ENCODE measurements around the gene PRR23E.

PRR23E gene

GRCh38 chr3:127196466-127197299 lies 3.8 kb downstream of the PRR23E start:
- H3K27ac ChIP-seq (ENCODE audit: low read length), result no peak overlapping the region
- H3K9me3 ChIP-seq (ENCODE audit: control insufficient read depth, insufficient read depth, low read length), result no peaks in the 10 kb centered on the region
- H3K36me3 ChIP-seq (ENCODE audit: control insufficient read depth, insufficient read depth, low read length), result no peaks in the 10 kb centered on the region
- H3K27me3 ChIP-seq (ENCODE audit: control insufficient read depth, insufficient read depth, low read length), result no peaks in the 10 kb centered on the region
- no peak for DNase-seq (ENCODE audit: low read depth, low spot score)
- no peaks in the 10 kb centered on the region for H3K4me1 ChIP-seq (ENCODE audit: control insufficient read depth, insufficient read depth, low read length)
- H3K4me3 ChIP-seq (ENCODE audit: low read length), result no peak overlapping the region
- WGBS (ENCODE audit: insufficient coverage, insufficient read length), result no CpG with 5 or more reads among the region's 15 CpGs

- no peaks in the 10 kb centered on the region for H3K36me3 ChIP-seq (ENCODE audit: control insufficient read depth, insufficient read depth, low read length)
- DNase-seq (ENCODE audit: low read depth, low spot score), result no peak
- H3K9me3 ChIP-seq (ENCODE audit: control insufficient read depth, insufficient read depth, low read length), result no peaks in the 10 kb centered on the region
- no peaks in the 10 kb centered on the region for H3K4me1 ChIP-seq (ENCODE audit: control insufficient read depth, insufficient read depth, low read length)
- H3K27ac ChIP-seq (ENCODE audit: low read length), result no peak overlapping the region
- H3K27me3 ChIP-seq (ENCODE audit: control insufficient read depth, insufficient read depth, low read length), result no peaks in the 10 kb centered on the region
- no CpG with 5 or more reads among the region's 14 CpGs for WGBS (ENCODE audit: insufficient coverage, insufficient read length)
- H3K4me3 ChIP-seq (ENCODE audit: low read length), result no peak overlapping the region
These were observed 4.6 kb downstream of the PRR23E start for GRCh38 chr3:127197300-127198189.

GRCh38 chr3:127200086-127200691 lies 7.3 kb downstream of the PRR23E start:
- no peaks in the 10 kb centered on the region for H3K9me3 ChIP-seq (ENCODE audit: control insufficient read depth, insufficient read depth, low read length)
- H3K27ac ChIP-seq (ENCODE audit: low read length), result no peak overlapping the region
- no peaks in the 10 kb centered on the region for H3K27me3 ChIP-seq (ENCODE audit: control insufficient read depth, insufficient read depth, low read length)
- DNase-seq (ENCODE audit: low read depth, low spot score), result no peak
- H3K4me3 ChIP-seq (ENCODE audit: low read length), result no peak overlapping the region
- WGBS (ENCODE audit: insufficient coverage, insufficient read length), result no CpG with 5 or more reads among the region's 6 CpGs
- H3K4me1 ChIP-seq (ENCODE audit: control insufficient read depth, insufficient read depth, low read length), result no peaks in the 10 kb centered on the region
- H3K36me3 ChIP-seq (ENCODE audit: control insufficient read depth, insufficient read depth, low read length), result no peaks in the 10 kb centered on the region

DNA sequence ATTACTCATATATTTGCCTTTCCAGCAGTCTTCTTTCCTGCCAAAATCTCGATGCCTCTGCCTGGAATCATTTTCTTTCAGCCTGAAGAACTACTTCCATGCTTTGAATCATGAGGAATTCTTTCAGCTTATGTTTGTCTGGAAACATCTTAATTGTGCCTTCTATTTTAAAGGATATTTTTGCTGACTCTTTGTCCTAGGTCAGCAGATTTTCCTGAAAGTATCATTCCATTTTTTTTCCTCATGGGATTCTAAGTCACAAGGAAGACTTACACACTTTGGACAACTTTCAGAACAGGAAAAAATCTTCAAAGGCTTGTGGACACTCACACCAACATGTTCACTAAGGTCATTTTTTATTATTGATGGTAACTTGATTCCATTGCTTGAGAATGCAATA lies 10.1 kb downstream of the PRR23E start:
- Histone ChIP-seq H3K27me3 (ENCODE audit: control insufficient read depth, insufficient read depth, low read length) (no peaks in the 10 kb centered on the region), H3K9me3 (ENCODE audit: control insufficient read depth, insufficient read depth, low read length) (no peaks in the 10 kb centered on the region), H3K4me1 (ENCODE audit: control insufficient read depth, insufficient read depth, low read length) (no peaks in the 10 kb centered on the region), H3K4me3 (ENCODE audit: low read length) (no peak overlapping the region), H3K36me3 (ENCODE audit: control insufficient read depth, insufficient read depth, low read length) (no peaks in the 10 kb centered on the region), H3K27ac (ENCODE audit: low read length) (no peak overlapping the region)
- no peak for DNase-seq (ENCODE audit: low read depth, low spot score)
- no CpG with 5 or more reads among the region's 1 CpG for WGBS (ENCODE audit: insufficient coverage, insufficient read length)

- Histone ChIP-seq H3K27me3 (ENCODE audit: control insufficient read depth, insufficient read depth, low read length) (no peaks in the 10 kb centered on the region), H3K9me3 (ENCODE audit: control insufficient read depth, insufficient read depth, low read length) (no peaks in the 10 kb centered on the region), H3K4me1 (ENCODE audit: control insufficient read depth, insufficient read depth, low read length) (no peaks in the 10 kb centered on the region), H3K27ac (ENCODE audit: low read length) (no peak overlapping the region), H3K36me3 (ENCODE audit: control insufficient read depth, insufficient read depth, low read length) (no peaks in the 10 kb centered on the region), H3K4me3 (ENCODE audit: low read length) (no peak overlapping the region)
- DNase-seq (ENCODE audit: low read depth, low spot score), result no peak
- no CpG with 5 or more reads among the region's 17 CpGs for WGBS (ENCODE audit: insufficient coverage, insufficient read length)
These were observed 12.1 kb downstream of the PRR23E start for GRCh38 chr3:127204841-127205582.

GRCh38 chr3:127206154-127206553 lies 13.2 kb downstream of the PRR23E start:
- Histone ChIP-seq H3K27me3 (ENCODE audit: control insufficient read depth, insufficient read depth, low read length) (no peaks in the 10 kb centered on the region), H3K36me3 (ENCODE audit: control insufficient read depth, insufficient read depth, low read length) (no peaks in the 10 kb centered on the region), H3K4me3 (ENCODE audit: low read length) (no peak overlapping the region), H3K9me3 (ENCODE audit: control insufficient read depth, insufficient read depth, low read length) (no peaks in the 10 kb centered on the region), H3K4me1 (ENCODE audit: control insufficient read depth, insufficient read depth, low read length) (no peaks in the 10 kb centered on the region), H3K27ac (ENCODE audit: low read length) (no peak overlapping the region)
- DNase-seq (ENCODE audit: low read depth, low spot score), result no peak
- WGBS (ENCODE audit: insufficient coverage, insufficient read length), result no CpG with 5 or more reads among the region's 3 CpGs

DNA sequence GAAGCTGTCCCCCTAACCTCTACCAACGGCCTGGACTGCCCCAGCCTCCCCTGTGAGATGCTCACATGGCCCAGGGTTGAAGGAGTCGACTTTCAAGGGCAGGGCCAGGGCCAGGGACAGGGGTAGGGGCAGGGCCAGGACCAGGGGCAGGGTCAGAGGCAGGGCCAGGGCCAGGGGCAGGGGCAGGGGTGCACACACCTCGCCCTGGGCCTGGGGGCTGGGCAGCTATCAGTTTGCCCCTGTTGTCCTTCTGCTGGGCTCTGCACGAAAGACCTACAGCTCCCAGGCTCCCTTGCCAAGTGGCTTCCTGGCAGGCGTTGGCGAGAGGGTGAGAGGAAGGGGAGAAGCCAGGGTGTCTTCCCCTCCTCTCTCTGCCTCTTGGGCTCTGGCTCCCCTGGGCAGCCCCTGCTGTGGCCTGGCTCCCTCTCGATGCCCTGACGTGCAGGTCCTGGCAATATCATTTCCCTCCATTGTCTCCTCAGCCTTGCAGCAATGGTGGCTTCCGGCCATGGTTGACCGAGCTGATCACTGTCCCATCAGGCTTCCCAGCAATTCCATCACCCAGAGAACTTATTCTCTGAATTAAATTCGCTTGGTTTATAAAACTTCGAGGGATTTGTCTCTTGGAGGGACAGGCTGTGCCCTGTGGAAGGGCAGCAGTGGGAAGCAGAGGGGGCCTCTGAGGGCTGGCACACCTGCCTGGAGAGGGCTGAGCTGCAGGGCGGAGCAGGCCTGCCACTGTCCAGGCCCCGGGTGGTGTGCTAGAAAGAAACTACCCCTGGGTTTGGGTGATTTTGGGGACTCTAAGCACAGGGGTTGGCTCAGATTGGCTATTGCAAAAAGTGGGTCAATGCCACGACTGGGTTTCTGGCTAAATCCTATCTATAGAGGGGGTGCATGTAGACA lies 13.9 kb downstream of the PRR23E start:
- Histone ChIP-seq H3K27me3 (ENCODE audit: control insufficient read depth, insufficient read depth, low read length) (no peaks in the 10 kb centered on the region), H3K9me3 (ENCODE audit: control insufficient read depth, insufficient read depth, low read length) (no peaks in the 10 kb centered on the region), H3K4me1 (ENCODE audit: control insufficient read depth, insufficient read depth, low read length) (no peaks in the 10 kb centered on the region), H3K4me3 (ENCODE audit: low read length) (no peak overlapping the region), H3K36me3 (ENCODE audit: control insufficient read depth, insufficient read depth, low read length) (no peaks in the 10 kb centered on the region), H3K27ac (ENCODE audit: low read length) (no peak overlapping the region)
- no CpG with 5 or more reads among the region's 15 CpGs for WGBS (ENCODE audit: insufficient coverage, insufficient read length)
- DNase-seq (ENCODE audit: low read depth, low spot score), result no peak

GRCh38 chr3:127207727-127208482 lies 15.0 kb downstream of the PRR23E start:
- WGBS (ENCODE audit: insufficient coverage, insufficient read length), result no CpG with 5 or more reads among the region's 8 CpGs
- Histone ChIP-seq H3K9me3 (ENCODE audit: control insufficient read depth, insufficient read depth, low read length) (no peaks in the 10 kb centered on the region), H3K36me3 (ENCODE audit: control insufficient read depth, insufficient read depth, low read length) (no peaks in the 10 kb centered on the region), H3K4me3 (ENCODE audit: low read length) (no peak overlapping the region), H3K27me3 (ENCODE audit: control insufficient read depth, insufficient read depth, low read length) (no peaks in the 10 kb centered on the region), H3K4me1 (ENCODE audit: control insufficient read depth, insufficient read depth, low read length) (no peaks in the 10 kb centered on the region), H3K27ac (ENCODE audit: low read length) (no peak overlapping the region)
- DNase-seq (ENCODE audit: low read depth, low spot score), result no peak

DNA sequence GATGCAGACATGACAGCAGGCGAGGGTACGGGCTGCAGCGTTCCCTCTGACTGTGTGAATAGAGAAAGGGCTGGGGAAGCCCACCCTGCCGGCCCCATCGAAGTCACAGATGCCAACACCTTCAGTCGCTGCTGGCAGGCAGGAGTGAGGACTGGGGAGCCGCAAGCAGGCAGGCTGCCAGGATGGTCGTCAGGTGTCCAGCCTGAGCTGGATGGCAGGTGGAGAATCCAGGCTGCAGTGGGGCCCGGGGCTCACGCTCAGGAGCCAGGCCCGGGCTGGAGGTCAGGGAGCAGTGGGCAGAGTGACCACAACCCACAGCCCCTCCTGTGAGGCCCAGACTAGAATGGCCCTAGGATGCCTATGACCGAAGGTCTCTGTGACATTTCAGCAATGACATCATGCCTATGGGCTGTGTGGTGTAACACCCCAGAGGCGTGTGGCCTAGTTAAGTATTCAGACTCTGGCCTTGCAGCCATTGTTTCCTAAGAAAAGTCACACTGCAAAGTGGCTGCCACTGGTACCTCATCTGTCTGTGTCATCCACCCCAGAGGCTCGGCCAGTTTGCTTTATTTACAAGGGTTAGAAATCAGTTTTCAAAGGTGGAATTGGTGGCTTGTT lies 15.7 kb downstream of the PRR23E start:
- Histone ChIP-seq H3K36me3 (ENCODE audit: control insufficient read depth, insufficient read depth, low read length) (no peaks in the 10 kb centered on the region), H3K9me3 (ENCODE audit: control insufficient read depth, insufficient read depth, low read length) (no peaks in the 10 kb centered on the region), H3K4me1 (ENCODE audit: control insufficient read depth, insufficient read depth, low read length) (no peaks in the 10 kb centered on the region), H3K27me3 (ENCODE audit: control insufficient read depth, insufficient read depth, low read length) (no peaks in the 10 kb centered on the region), H3K27ac (ENCODE audit: low read length) (no peak overlapping the region), H3K4me3 (ENCODE audit: low read length) (no peak overlapping the region)
- WGBS (ENCODE audit: insufficient coverage, insufficient read length), result no CpG with 5 or more reads among the region's 14 CpGs
- no peak for DNase-seq (ENCODE audit: low read depth, low spot score)

Measured in iPS DF 6.9 (cell line).